ENCODE measurements around the gene SPATA19.

GRCh38 chr11:133827556-133827955 lies 17.8 kb downstream of the SPATA19 start:
- TF ChIP-seq, protein P1, sequence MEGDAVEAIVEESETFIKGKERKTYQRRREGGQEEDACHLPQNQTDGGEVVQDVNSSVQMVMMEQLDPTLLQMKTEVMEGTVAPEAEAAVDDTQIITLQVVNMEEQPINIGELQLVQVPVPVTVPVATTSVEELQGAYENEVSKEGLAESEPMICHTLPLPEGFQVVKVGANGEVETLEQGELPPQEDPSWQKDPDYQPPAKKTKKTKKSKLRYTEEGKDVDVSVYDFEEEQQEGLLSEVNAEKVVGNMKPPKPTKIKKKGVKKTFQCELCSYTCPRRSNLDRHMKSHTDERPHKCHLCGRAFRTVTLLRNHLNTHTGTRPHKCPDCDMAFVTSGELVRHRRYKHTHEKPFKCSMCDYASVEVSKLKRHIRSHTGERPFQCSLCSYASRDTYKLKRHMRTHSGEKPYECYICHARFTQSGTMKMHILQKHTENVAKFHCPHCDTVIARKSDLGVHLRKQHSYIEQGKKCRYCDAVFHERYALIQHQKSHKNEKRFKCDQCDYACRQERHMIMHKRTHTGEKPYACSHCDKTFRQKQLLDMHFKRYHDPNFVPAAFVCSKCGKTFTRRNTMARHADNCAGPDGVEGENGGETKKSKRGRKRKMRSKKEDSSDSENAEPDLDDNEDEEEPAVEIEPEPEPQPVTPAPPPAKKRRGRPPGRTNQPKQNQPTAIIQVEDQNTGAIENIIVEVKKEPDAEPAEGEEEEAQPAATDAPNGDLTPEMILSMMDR (conservative IDR thresholded peaks at IDR 0.05; ENCODE audit: low read length), result no peak
- no peak for TF ChIP-seq EZH2phosphoT487 (IDR thresholded peaks at IDR 0.05; ENCODE audit: borderline replicate concordance)
